ENCODE results near the gene CAPG. TPM values are rescaled to one million over a fixed set of nuclear protein-coding genes. Genes with fewer than 3 reads are reported as not detected.

CAPG gene
- polyA plus RNA-seq, 2 of the 4 experiments (the other 2 are of a cell fraction) = 57.5 to 81.0 TPM

DNA sequence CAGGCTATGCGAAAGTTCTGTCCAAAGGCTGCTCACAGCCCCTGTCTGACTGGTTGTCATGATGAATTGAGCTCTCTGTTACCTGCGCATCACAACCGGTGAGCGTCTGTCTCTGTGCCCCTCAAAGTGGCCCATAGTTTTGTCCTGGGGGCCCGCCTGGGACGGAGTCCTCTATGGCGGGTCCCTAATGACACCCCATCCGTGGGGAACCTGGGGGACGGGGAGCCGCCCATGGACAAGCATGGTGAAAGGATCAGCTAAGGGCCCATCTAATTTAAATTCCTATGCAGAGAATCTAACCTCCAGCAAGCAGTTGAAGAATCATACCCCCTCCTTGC is 55.1 kb downstream of the CAPG start:
- no peak for FAIRE-seq
- CTCF ChIA-PET = interaction anchor here (0.8 to 3.2 kb wide), 9 partner anchors 10 to 184 kb away, joined by 3 to 16 read pairs (median 5); partner anchors contain the start of genes MAT2A and SH2D6
- 10% methylated on average over 10 of the region's 10 CpGs for WGBS (ENCODE audit: missing lambda C conversion rate)

DNA sequence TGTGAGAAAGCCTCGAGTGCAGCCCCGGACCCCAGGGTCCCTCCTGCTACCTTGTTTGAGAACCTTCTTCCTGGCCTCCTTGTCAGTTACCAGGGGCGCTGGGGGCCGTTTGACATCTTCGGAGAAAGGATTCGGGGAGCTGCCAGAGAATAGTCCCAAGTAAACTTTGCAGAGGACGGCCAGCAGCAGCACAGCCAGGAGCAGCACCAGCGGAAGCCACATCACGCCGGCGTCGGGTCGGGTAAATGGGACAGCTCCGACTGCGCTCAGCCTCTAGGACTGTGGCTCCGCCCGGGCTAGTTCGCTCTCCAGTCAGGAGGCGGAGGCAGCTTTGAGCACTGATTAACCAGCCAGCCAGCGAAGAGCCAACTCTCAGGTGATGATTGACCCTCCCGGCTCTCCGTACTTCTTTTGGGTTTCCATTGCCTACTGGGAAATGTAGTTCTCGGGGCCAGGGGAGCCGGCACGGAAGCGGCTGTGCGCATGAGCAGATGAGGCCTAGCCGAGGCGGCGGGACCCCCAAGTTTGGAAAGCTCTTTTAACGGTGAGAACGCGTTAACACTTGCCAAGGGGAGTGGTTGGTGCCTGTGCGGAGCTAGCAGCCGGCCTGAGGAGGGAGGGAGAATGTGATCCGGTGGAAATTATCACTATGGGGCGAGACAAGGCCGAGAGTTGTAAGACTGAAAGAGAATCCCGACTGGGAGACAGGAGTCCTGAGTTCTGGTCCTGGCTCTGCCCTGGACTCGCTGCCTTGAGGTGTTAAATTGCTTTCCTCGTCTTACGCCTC is 55.7 kb downstream of the CAPG start, which contains the start of the genes ELMOD3 and RETSAT:
ELMOD3 (plus strand) TSS at position 484 of the 787 bp plus-strand sequence. CDS start 2,430 bp downstream, outside the sequence.
RETSAT (minus strand) TSS at position 243 of the 787 bp plus-strand sequence; CDS start at position 222, 21 bp downstream.
- peak; percentile 43 for FAIRE-seq
- peak within 1 kb of the TSS; percentile 85 to 91 for H3K27ac ChIP-seq

More for the DNA sequence above, 55.1 kb downstream of the CAPG start:
- peak overlapping the region; percentile 83 for H3K4me3 ChIP-seq
- no peaks in the 10 kb centered on the region for H3K9me3 ChIP-seq
- peak; percentile 79; the same call in 1 of the 2 replicates for TF ChIP-seq PHF8 (IDR thresholded peaks at IDR 0.05; ENCODE audit: borderline replicate concordance, low read depth)
- TF ChIP-seq, protein P1, sequence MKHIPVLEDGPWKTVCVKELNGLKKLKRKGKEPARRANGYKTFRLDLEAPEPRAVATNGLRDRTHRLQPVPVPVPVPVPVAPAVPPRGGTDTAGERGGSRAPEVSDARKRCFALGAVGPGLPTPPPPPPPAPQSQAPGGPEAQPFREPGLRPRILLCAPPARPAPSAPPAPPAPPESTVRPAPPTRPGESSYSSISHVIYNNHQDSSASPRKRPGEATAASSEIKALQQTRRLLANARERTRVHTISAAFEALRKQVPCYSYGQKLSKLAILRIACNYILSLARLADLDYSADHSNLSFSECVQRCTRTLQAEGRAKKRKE (CRISPR knock-in tag; IDR thresholded peaks at IDR 0.05; ENCODE audit: low read depth) = no peak
- peak overlapping the region; percentile 88 for H3K4me2 ChIP-seq
- POLR2A ChIA-PET = interaction anchor here (0.6 to 2.4 kb wide), 10 partner anchors 9 to 438 kb away, joined by 3 to 31 read pairs (median 4); partner anchors contain the start of genes GGCX, MAT2A and TGOLN2
- DNase-seq (ENCODE audit: low read depth in 1 of 2, low spot score in 1 of 2) (no peak), ATAC-seq (peak in 1 of 2 experiments; percentile 3; a peak in 4 of 6 replicates)
- peaks cover 15% of the 10 kb centered on the region for H3K4me1 ChIP-seq
- peak overlapping the region; percentile 85 to 89 for H3K27ac ChIP-seq

More for the DNA sequence above, 55.7 kb downstream of the CAPG start, which contains the start of the genes ELMOD3 and RETSAT:
- Histone ChIP-seq H3K9me3 (no peaks in the 10 kb centered on the region), H3K4me2 (peak within 1 kb of the TSS; percentile 88), H3K4me1 (peaks cover 15% of the 10 kb centered on the region), H3K4me3 (peak within 1 kb of the TSS; percentile 83)
- WGBS (ENCODE audit: missing lambda C conversion rate) = under 1% methylated on average over 40 of the region's 42 CpGs
- peak; percentile 98 to 100 for DNase-seq (ENCODE audit: low read depth in 1 of 2, low spot score in 1 of 2)
- POLR2A ChIA-PET = interaction anchor here (0.6 to 2.4 kb wide), 13 partner anchors 8 to 439 kb away, joined by 3 to 31 read pairs (median 4); partner anchors contain the start of genes GGCX, MAT2A and TGOLN2
- CTCF ChIA-PET = interaction anchor here (0.6 to 3.2 kb wide), 12 partner anchors 9 to 184 kb away, joined by 3 to 16 read pairs (median 4); partner anchors contain the start of genes MAT2A, SH2D6 and TGOLN2
- no peak for TF ChIP-seq HOXB13 (CRISPR knock-in tag; IDR thresholded peaks at IDR 0.05; ENCODE audit: low read depth)
- TF ChIP-seq, protein P2, sequence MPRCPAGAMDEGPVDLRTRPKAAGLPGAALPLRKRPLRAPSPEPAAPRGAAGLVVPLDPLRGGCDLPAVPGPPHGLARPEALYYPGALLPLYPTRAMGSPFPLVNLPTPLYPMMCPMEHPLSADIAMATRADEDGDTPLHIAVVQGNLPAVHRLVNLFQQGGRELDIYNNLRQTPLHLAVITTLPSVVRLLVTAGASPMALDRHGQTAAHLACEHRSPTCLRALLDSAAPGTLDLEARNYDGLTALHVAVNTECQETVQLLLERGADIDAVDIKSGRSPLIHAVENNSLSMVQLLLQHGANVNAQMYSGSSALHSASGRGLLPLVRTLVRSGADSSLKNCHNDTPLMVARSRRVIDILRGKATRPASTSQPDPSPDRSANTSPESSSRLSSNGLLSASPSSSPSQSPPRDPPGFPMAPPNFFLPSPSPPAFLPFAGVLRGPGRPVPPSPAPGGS (IDR thresholded peaks at IDR 0.05) = peak; percentile 95
- TF ChIP-seq KDM1A (IDR thresholded peaks at IDR 0.05; ENCODE audit: low read depth) = no peak
- TF ChIP-seq PHF8 (IDR thresholded peaks at IDR 0.05; ENCODE audit: borderline replicate concordance, low read depth) = peak; percentile 99
- TF ChIP-seq, protein P3, sequence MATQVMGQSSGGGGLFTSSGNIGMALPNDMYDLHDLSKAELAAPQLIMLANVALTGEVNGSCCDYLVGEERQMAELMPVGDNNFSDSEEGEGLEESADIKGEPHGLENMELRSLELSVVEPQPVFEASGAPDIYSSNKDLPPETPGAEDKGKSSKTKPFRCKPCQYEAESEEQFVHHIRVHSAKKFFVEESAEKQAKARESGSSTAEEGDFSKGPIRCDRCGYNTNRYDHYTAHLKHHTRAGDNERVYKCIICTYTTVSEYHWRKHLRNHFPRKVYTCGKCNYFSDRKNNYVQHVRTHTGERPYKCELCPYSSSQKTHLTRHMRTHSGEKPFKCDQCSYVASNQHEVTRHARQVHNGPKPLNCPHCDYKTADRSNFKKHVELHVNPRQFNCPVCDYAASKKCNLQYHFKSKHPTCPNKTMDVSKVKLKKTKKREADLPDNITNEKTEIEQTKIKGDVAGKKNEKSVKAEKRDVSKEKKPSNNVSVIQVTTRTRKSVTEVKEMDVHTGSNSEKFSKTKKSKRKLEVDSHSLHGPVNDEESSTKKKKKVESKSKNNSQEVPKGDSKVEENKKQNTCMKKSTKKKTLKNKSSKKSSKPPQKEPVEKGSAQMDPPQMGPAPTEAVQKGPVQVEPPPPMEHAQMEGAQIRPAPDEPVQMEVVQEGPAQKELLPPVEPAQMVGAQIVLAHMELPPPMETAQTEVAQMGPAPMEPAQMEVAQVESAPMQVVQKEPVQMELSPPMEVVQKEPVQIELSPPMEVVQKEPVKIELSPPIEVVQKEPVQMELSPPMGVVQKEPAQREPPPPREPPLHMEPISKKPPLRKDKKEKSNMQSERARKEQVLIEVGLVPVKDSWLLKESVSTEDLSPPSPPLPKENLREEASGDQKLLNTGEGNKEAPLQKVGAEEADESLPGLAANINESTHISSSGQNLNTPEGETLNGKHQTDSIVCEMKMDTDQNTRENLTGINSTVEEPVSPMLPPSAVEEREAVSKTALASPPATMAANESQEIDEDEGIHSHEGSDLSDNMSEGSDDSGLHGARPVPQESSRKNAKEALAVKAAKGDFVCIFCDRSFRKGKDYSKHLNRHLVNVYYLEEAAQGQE (IDR thresholded peaks at IDR 0.05) = peak; percentile 36; the same call in 1 of the 2 replicates
- TF ChIP-seq FOSL2 (IDR thresholded peaks at IDR 0.05) = no peak
- no peak for TF ChIP-seq FOSL2 (CRISPR knock-in tag; IDR thresholded peaks at IDR 0.05)
- TF ChIP-seq, protein P4, sequence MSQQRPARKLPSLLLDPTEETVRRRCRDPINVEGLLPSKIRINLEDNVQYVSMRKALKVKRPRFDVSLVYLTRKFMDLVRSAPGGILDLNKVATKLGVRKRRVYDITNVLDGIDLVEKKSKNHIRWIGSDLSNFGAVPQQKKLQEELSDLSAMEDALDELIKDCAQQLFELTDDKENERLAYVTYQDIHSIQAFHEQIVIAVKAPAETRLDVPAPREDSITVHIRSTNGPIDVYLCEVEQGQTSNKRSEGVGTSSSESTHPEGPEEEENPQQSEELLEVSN (IDR thresholded peaks at IDR 0.05; ENCODE audit: borderline replicate concordance, low read depth) = peak; percentile 34; the same call in 1 of the 2 replicates
- TF ChIP-seq, protein P5, sequence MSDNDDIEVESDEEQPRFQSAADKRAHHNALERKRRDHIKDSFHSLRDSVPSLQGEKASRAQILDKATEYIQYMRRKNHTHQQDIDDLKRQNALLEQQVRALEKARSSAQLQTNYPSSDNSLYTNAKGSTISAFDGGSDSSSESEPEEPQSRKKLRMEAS (IDR thresholded peaks at IDR 0.05) = peak; percentile 47; the same call in 1 of the 2 replicates
- no peak for TF ChIP-seq ZNF302 (CRISPR knock-in tag; IDR thresholded peaks at IDR 0.05)
- TF ChIP-seq JUN (IDR thresholded peaks at IDR 0.05) = peak; percentile 52 to 89; a peak in 3 of 5 replicates
- peak; percentile 99 for TF ChIP-seq POLR2A (IDR thresholded peaks at IDR 0.05; ENCODE audit: low read length)
- ATAC-seq = peak; percentile 94 to 99
